Left lung (tissue), 10 donors: ENCODE data around the gene BROX. TPM values are rescaled to one million over a fixed set of nuclear protein-coding genes. Genes with fewer than 3 reads are reported as not detected.
"Not testable (repeated sequence)": the region's sequence is repeated elsewhere in the genome, so short reads cannot be mapped to it uniquely, and the experiment has no call there.

Experiments used
- ATAC-seq: fragments of 200-7000 bp; cut with Tn5 transposase; one replicate; pipeline ENCODE4 v1.9.1; 2020; ENCODE audit warnings: moderate library complexity
- DNase-seq, 4 donors: peaks; one replicate each; pipeline ENCODE4 v3.0.0-alpha.2; 2013 to 2020
- H3K27ac ChIP-seq, 2 donors: fragments of 200-600 bp; sonication (generic) in 1 of 2; one replicate each; pipeline versions ENCODE4 v1.5.0 to v1.8.0; 2020 to 2021
- H3K27me3 ChIP-seq, 2 donors: fragments of 200-600 bp; sonication (generic) in 1 of 2; one replicate each; pipeline versions ENCODE4 v1.5.0 to v1.8.0; 2020 to 2021
- H3K36me3 ChIP-seq, 2 donors: fragments of 200-600 bp; sonication (generic) in 1 of 2; one replicate each; pipeline versions ENCODE4 v1.5.0 to v1.8.0; 2020 to 2021
- H3K4me1 ChIP-seq, 2 donors: fragments of 200-600 bp; one replicate each; pipeline ENCODE4 v1.8.0; 2021
- H3K4me3 ChIP-seq, 2 donors: fragments of 200-600 bp; sonication (generic) in 1 of 2; one replicate each; pipeline versions ENCODE4 v1.5.0 to v1.8.0; 2020 to 2021; ENCODE audit warnings: mild to moderate bottlenecking in 1 of 2
- H3K9me3 ChIP-seq, 2 donors: fragments of 200-600 bp; sonication (generic) in 1 of 2; one replicate each; pipeline versions ENCODE4 v1.5.0 to v1.8.0; 2020 to 2021
- CTCF ChIP-seq, 2 donors: fragments of 200-600 bp; sonication (generic) in 1 of 2; IDR thresholded peaks; one replicate each; pipeline versions ENCODE4 v1.5.0 to v1.8.0; 2021; ENCODE audit warnings: antibody characterized with exemption in 2 of 2
- intact Hi-C, 2 donors: fragments of 100-400 bp; cut with DNase I; formaldehyde crosslinking; loops; one replicate each; pipeline versions ENCODE4 v1.11.2 to v1.14.2; 2022
- polyA plus RNA-seq, 6 donors: library from polyadenylated mRNA; unstranded; fragments of 120-200 nt; gene quantifications; one replicate each; pipeline ENCODE4 v1.2.1, GENCODE V29; 2013; ENCODE audit not compliant: insufficient read length in 6 of 6
- total RNA-seq, 2 donors: library from RNA; stranded (reverse); fragmentation: NEBNext Ultra II Directional; extraction: Animal tissue kit (Norgen Biotek cat#: 25700); gene quantifications; one replicate each; pipeline ENCODE4 v1.2.1, GENCODE V29; 2021
- donor health status: DM: no; HTN: yes; CAD: no.
- donor health status: DM: no; HTN: no; CAD: no.

The BROX gene
- total and polyA plus RNA-seq, 8 donors = 41.4 to 52.6 (median 47.2) TPM

DNA sequence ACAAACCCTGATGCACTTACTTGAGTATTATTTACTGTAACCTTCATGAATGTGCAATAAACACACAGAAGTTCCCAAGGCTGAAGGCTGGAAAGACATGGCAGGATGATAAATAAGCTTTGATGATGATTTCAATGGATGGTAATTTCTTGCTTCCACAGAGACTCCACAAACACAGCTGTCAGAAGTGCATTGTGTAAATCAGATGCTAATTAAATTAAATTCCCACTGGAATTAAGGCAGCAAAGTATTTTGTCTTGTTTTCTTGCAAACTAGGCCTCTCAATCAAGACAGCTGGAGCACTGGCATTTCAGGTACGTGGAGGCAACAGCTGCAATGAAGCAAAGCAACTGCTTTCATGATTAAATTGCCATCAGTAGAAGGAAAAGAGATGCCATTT lies 48.7 kb downstream of the BROX start:
- H3K27ac ChIP-seq = no peak overlapping the region
- no peak for DNase-seq
- no peak for ATAC-seq
- no peak overlapping the region for H3K4me3 ChIP-seq
- H3K27me3 ChIP-seq = no peaks in the 10 kb centered on the region
- H3K9me3 ChIP-seq = no peaks in the 10 kb centered on the region
- TF ChIP-seq CTCF (IDR thresholded peaks at IDR 0.05) = no peak
- intact Hi-C loops = no loop called here
- H3K4me1 ChIP-seq = no peaks in the 10 kb centered on the region
- H3K36me3 ChIP-seq = no peaks in the 10 kb centered on the region

- H3K27ac ChIP-seq, ATAC-seq, intact Hi-C loops, H3K27me3 ChIP-seq, H3K9me3 ChIP-seq, H3K4me1 ChIP-seq, DNase-seq, H3K36me3 ChIP-seq, H3K4me3 ChIP-seq: not testable (repeated sequence)
These were observed 49.8 kb downstream of the BROX start for GRCh38 chr1:222762178-222762577.

- DNase-seq = no peak
- H3K4me3 ChIP-seq = no peak overlapping the region
- no peak overlapping the region for H3K27ac ChIP-seq
- peaks cover 0 to 14% of the 10 kb centered on the region in 2 donors for H3K9me3 ChIP-seq
- H3K4me1 ChIP-seq = peaks cover 0 to 3% of the 10 kb centered on the region in 2 donors
- no peaks in the 10 kb centered on the region for H3K27me3 ChIP-seq
- intact Hi-C loops = no loop called here
- no peak for ATAC-seq
- H3K36me3 ChIP-seq = no peaks in the 10 kb centered on the region
- TF ChIP-seq CTCF (IDR thresholded peaks at IDR 0.05) = no peak
These were observed 54.8 kb downstream of the BROX start for GRCh38 chr1:222767152-222767571.

GRCh38 chr1:222768592-222768991 lies 56.2 kb downstream of the BROX start:
- H3K27ac ChIP-seq = no peak overlapping the region

DNA sequence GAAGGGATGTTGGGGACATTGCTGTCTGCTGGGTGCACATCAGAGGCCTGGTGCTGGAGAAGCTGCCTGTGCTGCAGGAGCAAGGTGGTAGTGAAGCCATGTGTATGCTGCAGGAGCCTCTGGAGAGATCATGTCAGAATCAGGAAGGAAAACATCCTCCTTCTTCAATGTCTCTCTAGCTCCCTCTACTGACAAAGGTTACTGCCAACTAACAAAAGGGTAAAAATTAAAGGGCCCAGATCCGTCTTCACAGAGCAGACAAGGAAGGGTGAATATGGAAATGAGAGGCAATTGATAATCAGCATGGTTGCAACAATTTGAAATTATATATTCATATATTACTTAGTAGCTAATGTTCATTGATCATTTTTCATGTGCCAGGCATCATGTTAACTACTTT lies 56.8 kb downstream of the BROX start:
- intact Hi-C loops = no loop called here
- no peak overlapping the region for H3K27ac ChIP-seq

More at GRCh38 chr1:222768592-222768991, 56.2 kb downstream of the BROX start:
- DNase-seq (no peak), ATAC-seq (no peak)
- Histone ChIP-seq H3K4me3 (no peak overlapping the region), H3K9me3 (peaks cover 0 to 14% of the 10 kb centered on the region in 2 donors), H3K27me3 (no peaks in the 10 kb centered on the region), H3K36me3 (no peaks in the 10 kb centered on the region), H3K4me1 (peaks cover 0 to 7% of the 10 kb centered on the region in 2 donors)
- intact Hi-C loops = no loop called here
- no peak for TF ChIP-seq CTCF (IDR thresholded peaks at IDR 0.05)

More for the DNA sequence above, 56.8 kb downstream of the BROX start:
- ATAC-seq (no peak), DNase-seq (no peak)
- Histone ChIP-seq H3K27me3 (no peaks in the 10 kb centered on the region), H3K4me3 (no peak overlapping the region), H3K9me3 (peaks cover 0 to 14% of the 10 kb centered on the region in 2 donors), H3K36me3 (no peaks in the 10 kb centered on the region), H3K4me1 (peaks cover 0 to 7% of the 10 kb centered on the region in 2 donors)
- TF ChIP-seq CTCF (IDR thresholded peaks at IDR 0.05) = no peak
